KMS-11 (cell line): Measurements from ENCODE around the gene RABEP2.
"Not testable (repeated sequence)": the region's sequence is repeated elsewhere in the genome, so short reads cannot be mapped to it uniquely, and the experiment has no call there.

Experiments used
- H2AFZ ChIP-seq: fragments of 200-600 bp; sonication (generic); 2 replicates; pipeline ENCODE4 v1.6.1; 2016; ENCODE audit warnings: antibody characterized with exemption, mixed run types, low read depth
- H3K27ac ChIP-seq: fragments of 200-600 bp; sonication (generic); 2 replicates; pipeline ENCODE4 v1.6.1; 2016; ENCODE audit warnings: mild to moderate bottlenecking, mixed run types
- H3K27me3 ChIP-seq: fragments of 200-600 bp; sonication (generic); 2 replicates; pipeline ENCODE4 v1.6.1; 2017; ENCODE audit warnings: mild to moderate bottlenecking, low read depth, mixed run types, moderate library complexity; ENCODE audit not compliant: insufficient read depth
- H3K36me3 ChIP-seq: fragments of 200-600 bp; sonication (generic); 2 replicates; pipeline ENCODE4 v1.6.1; 2017; ENCODE audit warnings: mild to moderate bottlenecking, mixed run types; ENCODE audit not compliant: insufficient read depth
- H3K4me1 ChIP-seq: fragments of 200-600 bp; sonication (generic); 2 replicates; pipeline ENCODE4 v1.6.1; 2016; ENCODE audit warnings: mild to moderate bottlenecking, low read depth, mixed run types; ENCODE audit not compliant: poor library complexity, severe bottlenecking
- H3K4me2 ChIP-seq: fragments of 200-600 bp; sonication (generic); 2 replicates; pipeline ENCODE4 v1.7.0; 2016; ENCODE audit warnings: mild to moderate bottlenecking, mixed run types
- H3K4me3 ChIP-seq: fragments of 200-600 bp; sonication (generic); IDR thresholded peaks from 2 replicates; pipeline ENCODE4 v1.6.1; 2017; ENCODE audit warnings: low read depth, low read length, mixed read lengths; ENCODE audit not compliant: insufficient read depth
- H3K79me2 ChIP-seq: fragments of 200-600 bp; sonication (generic); 2 replicates; pipeline ENCODE4 v1.6.1; 2016; ENCODE audit warnings: low read depth, mixed run types; ENCODE audit not compliant: insufficient read depth
- H3K9ac ChIP-seq: fragments of 200-600 bp; sonication (generic); 2 replicates; pipeline ENCODE4 v1.6.1; 2016; ENCODE audit warnings: mild to moderate bottlenecking, mixed run types
- H4K20me1 ChIP-seq: fragments of 200-600 bp; sonication (generic); 2 replicates; pipeline ENCODE4 v1.6.1; 2016; ENCODE audit warnings: mild to moderate bottlenecking, mixed run types; ENCODE audit not compliant: insufficient read depth
- TF ChIP-seq, protein P1 (sequence below): fragments of 200-600 bp; sonication (generic); conservative IDR thresholded peaks from 2 replicates; pipeline ENCODE4 v1.6.1; 2017; ENCODE audit warnings: low read depth, mild to moderate bottlenecking, antibody characterized with exemption, low read length, moderate library complexity, mixed read lengths

Gene RABEP2

DNA sequence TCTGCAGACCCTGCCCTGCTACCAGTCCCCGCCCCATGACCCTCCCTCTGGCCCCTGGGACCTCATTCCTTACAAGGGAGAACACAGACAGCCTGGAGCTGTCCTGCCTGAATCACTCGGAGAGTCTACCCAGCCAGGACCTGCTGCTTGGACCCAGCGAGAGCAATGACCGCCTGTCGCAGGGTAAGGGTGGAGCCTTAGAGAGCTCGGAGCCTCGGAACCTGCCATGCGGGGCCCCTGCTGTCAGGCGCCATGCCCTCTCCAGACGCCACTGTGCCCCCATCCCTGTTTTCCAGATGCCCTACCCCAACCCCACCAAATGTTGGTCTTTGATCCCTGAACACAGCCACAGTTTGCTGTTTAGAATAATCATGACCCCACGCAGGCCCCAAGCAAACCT is 55.8 kb downstream of the RABEP2 start:
- H3K4me3 ChIP-seq = no peak overlapping the region
- no peak overlapping the region for H3K4me2 ChIP-seq
- H3K4me1 ChIP-seq = peaks cover 9% of the 10 kb centered on the region
- H2AFZ ChIP-seq = no peak overlapping the region
- H4K20me1 ChIP-seq = no peaks in the 10 kb centered on the region
- TF ChIP-seq, protein P1, sequence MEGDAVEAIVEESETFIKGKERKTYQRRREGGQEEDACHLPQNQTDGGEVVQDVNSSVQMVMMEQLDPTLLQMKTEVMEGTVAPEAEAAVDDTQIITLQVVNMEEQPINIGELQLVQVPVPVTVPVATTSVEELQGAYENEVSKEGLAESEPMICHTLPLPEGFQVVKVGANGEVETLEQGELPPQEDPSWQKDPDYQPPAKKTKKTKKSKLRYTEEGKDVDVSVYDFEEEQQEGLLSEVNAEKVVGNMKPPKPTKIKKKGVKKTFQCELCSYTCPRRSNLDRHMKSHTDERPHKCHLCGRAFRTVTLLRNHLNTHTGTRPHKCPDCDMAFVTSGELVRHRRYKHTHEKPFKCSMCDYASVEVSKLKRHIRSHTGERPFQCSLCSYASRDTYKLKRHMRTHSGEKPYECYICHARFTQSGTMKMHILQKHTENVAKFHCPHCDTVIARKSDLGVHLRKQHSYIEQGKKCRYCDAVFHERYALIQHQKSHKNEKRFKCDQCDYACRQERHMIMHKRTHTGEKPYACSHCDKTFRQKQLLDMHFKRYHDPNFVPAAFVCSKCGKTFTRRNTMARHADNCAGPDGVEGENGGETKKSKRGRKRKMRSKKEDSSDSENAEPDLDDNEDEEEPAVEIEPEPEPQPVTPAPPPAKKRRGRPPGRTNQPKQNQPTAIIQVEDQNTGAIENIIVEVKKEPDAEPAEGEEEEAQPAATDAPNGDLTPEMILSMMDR = no peak
- H3K79me2 ChIP-seq = peaks cover 12% of the 10 kb centered on the region
- H3K36me3 ChIP-seq = peaks cover 3% of the 10 kb centered on the region; the same call in 1 of the 2 replicates
- no peaks in the 10 kb centered on the region for H3K27me3 ChIP-seq
- no peak overlapping the region for H3K27ac ChIP-seq
- no peak overlapping the region for H3K9ac ChIP-seq

DNA sequence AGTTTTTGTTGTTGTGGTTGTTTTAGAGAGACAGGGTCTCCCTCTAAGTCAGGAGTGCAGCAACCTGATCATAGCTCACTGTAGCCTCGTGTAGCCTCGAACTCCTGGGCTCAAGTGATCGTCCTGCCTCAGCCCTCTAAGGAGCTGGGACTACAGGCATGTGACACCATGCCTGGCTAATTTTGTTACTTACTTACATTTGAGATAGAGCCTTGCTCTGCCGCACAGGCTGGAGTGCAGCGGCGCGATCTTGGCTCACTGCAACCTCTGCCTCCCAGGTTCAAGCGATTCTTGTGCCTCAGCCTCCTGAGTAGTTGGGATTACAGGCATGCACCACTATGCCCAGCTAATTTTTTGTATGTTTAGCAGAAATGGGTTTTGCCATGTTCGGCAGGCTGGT is 57.4 kb downstream of the RABEP2 start:
- H3K36me3 ChIP-seq, H4K20me1 ChIP-seq, H3K4me2 ChIP-seq, H3K27ac ChIP-seq, H2AFZ ChIP-seq, H3K27me3 ChIP-seq, H3K4me3 ChIP-seq, H3K9ac ChIP-seq: not testable (repeated sequence)
- Histone ChIP-seq H3K79me2 (peaks cover 17% of the 10 kb centered on the region), H3K4me1 (peaks cover 12% of the 10 kb centered on the region)

DNA sequence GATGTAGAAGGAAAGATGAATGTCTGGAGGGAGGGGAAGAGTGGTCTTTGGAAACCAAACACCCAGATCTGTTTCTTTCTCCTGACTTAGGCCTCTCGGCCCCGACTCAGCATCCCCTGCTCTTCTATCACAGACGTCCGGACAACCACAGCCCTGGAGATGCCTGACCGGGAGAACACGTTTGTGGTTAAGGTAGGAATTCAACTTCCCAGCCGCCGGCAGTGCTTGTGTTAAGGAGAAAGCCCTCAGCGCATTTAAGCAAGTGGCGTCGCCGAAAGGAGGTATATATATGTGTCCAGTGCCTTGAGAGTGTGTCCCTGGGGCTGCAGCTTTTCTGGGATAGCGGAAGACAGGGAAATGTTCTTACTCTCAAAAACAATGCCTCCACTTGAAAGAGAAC is 57.8 kb downstream of the RABEP2 start:
- no peak overlapping the region for H2AFZ ChIP-seq
- H3K27ac ChIP-seq = no peak overlapping the region
- no peak overlapping the region for H3K4me2 ChIP-seq
- TF ChIP-seq, protein P1 = no peak
- H3K4me1 ChIP-seq = peaks cover 16% of the 10 kb centered on the region
- H4K20me1 ChIP-seq = no peaks in the 10 kb centered on the region
- H3K36me3 ChIP-seq = 0 out of 2 replicates have a peak, but pooled peaks cover 3% of the 10 kb centered on the region
- no peak overlapping the region for H3K4me3 ChIP-seq
- H3K27me3 ChIP-seq = no peaks in the 10 kb centered on the region
- no peak overlapping the region for H3K9ac ChIP-seq
- H3K79me2 ChIP-seq = peaks cover 21% of the 10 kb centered on the region

DNA sequence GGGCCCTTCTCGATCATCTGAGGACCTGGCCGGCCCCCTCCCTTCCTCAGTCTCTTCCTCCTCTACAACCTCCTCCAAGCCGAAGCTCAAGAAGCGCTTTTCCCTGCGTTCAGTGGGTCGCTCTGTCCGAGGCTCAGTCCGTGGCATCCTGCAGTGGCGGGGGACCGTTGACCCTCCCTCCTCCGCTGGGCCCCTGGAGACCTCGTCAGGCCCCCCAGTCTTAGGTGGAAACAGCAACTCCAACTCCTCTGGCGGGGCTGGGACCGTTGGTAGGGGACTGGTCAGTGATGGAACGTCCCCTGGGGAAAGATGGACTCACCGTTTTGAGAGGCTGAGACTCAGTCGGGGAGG is 58.6 kb downstream of the RABEP2 start:
- Histone ChIP-seq H3K27ac (no peak overlapping the region), H3K4me3 (no peak overlapping the region), H3K4me2 (no peak overlapping the region), H3K36me3 (0 out of 2 replicates have a peak, but pooled peaks cover 3% of the 10 kb centered on the region), H3K79me2 (peaks cover 26% of the 10 kb centered on the region), H3K4me1 (peaks cover 20% of the 10 kb centered on the region), H2AFZ (no peak overlapping the region), H4K20me1 (no peaks in the 10 kb centered on the region), H3K27me3 (no peaks in the 10 kb centered on the region), H3K9ac (no peak overlapping the region)
- TF ChIP-seq, protein P1 = no peak

DNA sequence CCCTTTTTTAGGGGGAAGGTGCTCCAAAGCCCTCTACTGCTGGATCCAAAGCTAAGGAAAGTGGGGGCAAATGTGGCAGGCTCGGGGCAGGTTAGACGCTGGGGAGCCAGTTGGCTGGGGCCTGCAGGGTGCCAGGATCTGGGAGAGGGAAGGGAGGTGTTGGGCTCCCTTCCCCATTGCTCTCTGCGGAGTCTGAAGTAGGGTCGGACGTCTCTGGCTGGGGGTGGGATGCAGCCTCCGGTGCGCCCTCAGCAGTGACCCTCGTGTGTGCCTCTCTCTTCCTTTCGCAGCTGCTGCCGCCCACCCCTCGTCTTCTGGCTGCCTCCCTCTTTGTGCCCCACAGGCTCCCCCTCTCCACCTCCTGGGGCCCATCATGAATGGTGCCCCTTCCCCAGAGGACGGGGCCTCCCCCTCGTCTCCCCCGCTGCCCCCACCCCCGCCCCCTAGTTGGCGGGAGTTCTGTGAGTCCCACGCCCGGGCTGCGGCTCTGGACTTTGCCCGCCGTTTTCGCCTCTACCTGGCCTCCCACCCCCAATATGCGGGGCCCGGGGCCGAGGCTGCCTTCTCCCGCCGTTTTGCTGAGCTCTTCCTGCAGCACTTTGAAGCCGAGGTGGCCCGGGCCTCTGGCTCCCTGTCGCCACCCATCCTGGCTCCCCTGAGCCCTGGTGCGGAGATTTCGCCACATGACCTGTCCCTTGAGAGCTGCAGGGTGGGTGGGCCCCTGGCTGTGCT is 59.1 kb downstream of the RABEP2 start:
- Histone ChIP-seq H3K4me2 (no peak overlapping the region), H3K4me3 (no peak overlapping the region), H3K36me3 (no peaks in the 10 kb centered on the region), H2AFZ (no peak overlapping the region), H3K27me3 (no peaks in the 10 kb centered on the region), H3K27ac (no peak overlapping the region), H3K4me1 (peaks cover 20% of the 10 kb centered on the region), H3K9ac (no peak overlapping the region), H3K79me2 (peaks cover 26% of the 10 kb centered on the region), H4K20me1 (no peaks in the 10 kb centered on the region)
- TF ChIP-seq, protein P1 = no peak
